Kidney (tissue), 14 donors: ENCODE data around the gene SMYD3. TPM values are rescaled to one million over a fixed set of nuclear protein-coding genes. Genes with fewer than 3 reads are reported as not detected.

ENCODE experiments used
- DNase-seq, 5 donors: peaks; one replicate each; pipeline ENCODE4 v3.0.0-alpha.2; 2013 to 2020
- FAIRE-seq: peaks from 2 replicates; lab custom pipeline; 2012; peaks lifted over from hg19 to GRCh38; lab: Jason Lieb, UNC
- H3K27ac ChIP-seq, 2 donors: one replicate each; pipeline ENCODE4 v1.7.0; 2013; ENCODE audit warnings: low read depth in 2 of 2, low read length in 2 of 2, inconsistent platforms in 1 of 2
- H3K27me3 ChIP-seq: one replicate; pipeline ENCODE4 v1.7.1; 2013; ENCODE audit warnings: low read length, inconsistent platforms; ENCODE audit not compliant: control insufficient read depth, insufficient read depth
- H3K36me3 ChIP-seq, 3 donors: one replicate each; pipeline versions ENCODE4 v1.7.0 to v1.7.1; 2013; ENCODE audit warnings: low read length in 3 of 3, control low read depth in 1 of 3, inconsistent platforms in 1 of 3; ENCODE audit not compliant: insufficient read depth in 3 of 3, control insufficient read depth in 2 of 3
- H3K4me1 ChIP-seq, 3 donors: one replicate each; pipeline versions ENCODE4 v1.7.0 to v1.7.1; 2013; ENCODE audit warnings: low read length in 3 of 3, inconsistent platforms in 1 of 3, low read depth in 1 of 3; ENCODE audit not compliant: control insufficient read depth in 2 of 3, insufficient read depth in 2 of 3
- H3K4me3 ChIP-seq, 3 donors: one replicate each; pipeline versions ENCODE4 v1.7.0 to v1.8.1; 2013; ENCODE audit warnings: low read length in 3 of 3, control low read depth in 1 of 3, inconsistent platforms in 1 of 3
- H3K9ac ChIP-seq, 3 donors: one replicate each; pipeline versions ENCODE4 v1.7.0 to v1.7.1; 2013; ENCODE audit warnings: low read length in 3 of 3, control low read depth in 1 of 3, inconsistent platforms in 1 of 3
- H3K9me3 ChIP-seq, 3 donors: one replicate each; pipeline versions ENCODE4 v1.7.0 to v1.7.1; 2013; ENCODE audit warnings: low read length in 3 of 3, control low read depth in 1 of 3, inconsistent platforms in 1 of 3; ENCODE audit not compliant: control insufficient read depth in 2 of 3, insufficient read depth in 1 of 3
- intact Hi-C: fragments of 100-400 bp; cut with DNase I; formaldehyde crosslinking; loops from one replicate; pipeline ENCODE4 v1.11.1; 2022
- polyA plus RNA-seq: library from polyadenylated mRNA; stranded (reverse); fragments of 350-450 nt; fragmentation: Illumina TruSeq; extraction: RNeasy Lipid Tissue Mini Kit (QIAGEN cat#74804); gene quantifications from one replicate; pipeline ENCODE4 v1.2.3, GENCODE V29; 2014; ENCODE audit warnings: low read depth, low replicate concordance; ENCODE audit not compliant: insufficient read depth
- total RNA-seq: library from RNA; stranded (reverse); fragmentation: NEBNext Ultra II Directional; extraction: Animal tissue kit (Norgen Biotek cat#: 25700); gene quantifications from one replicate; pipeline ENCODE4 v1.2.1, GENCODE V29; 2021
- TF ChIP-seq, protein P1 (sequence below): IDR thresholded peaks from 3 replicates; pipeline ENCODE4 v1.5.1; 2012; ENCODE audit warnings: mild to moderate bottlenecking, moderate library complexity, borderline replicate concordance; ENCODE audit not compliant: insufficient read depth; ENCODE audit errors: extremely low read depth
- donor health status: control.
- donor health status: control.
- donor health status: control.
- donor health status: control.
- donor health status: control.
- donor health status: DM: yes; HTN: yes; CAD: no.
- donor health status: Normal renal cell carcinoma (clear cell type).

The SMYD3 gene
- total and polyA plus RNA-seq, 2 donors from 2014 or later = 23.3 to 23.9 TPM

DNA sequence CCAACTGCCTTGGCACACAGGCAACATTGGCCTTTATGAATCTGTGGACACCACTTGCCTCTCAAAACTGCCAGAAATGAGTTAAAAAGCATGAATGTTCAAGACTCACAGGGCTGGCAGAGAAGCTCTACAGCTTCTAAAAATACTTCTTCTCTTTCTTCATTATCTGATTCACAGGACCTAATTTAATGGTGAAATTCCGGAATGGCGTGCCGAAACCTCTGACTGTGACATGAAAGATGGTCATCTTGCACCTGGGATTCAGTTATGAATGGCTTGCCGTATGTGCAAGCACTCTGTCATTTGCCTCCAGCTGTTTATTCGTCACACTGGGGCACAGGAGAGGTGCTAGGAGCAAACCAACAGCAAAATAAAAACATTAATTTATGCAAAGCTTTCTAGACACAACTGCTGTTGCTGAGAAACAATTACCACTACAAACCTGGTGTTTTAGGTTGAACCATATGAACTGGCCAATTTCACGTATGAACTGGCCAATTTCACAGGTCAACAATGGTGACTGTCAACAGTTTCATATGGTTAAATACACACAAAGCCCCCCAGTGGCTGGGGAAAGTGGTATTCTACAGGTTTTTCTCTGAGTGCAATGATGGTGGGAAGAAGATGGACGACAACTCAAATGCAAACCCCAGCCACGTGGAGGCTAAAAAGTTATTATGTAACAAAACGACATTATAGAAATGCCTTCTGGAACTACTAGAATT is 704.0 kb downstream of the SMYD3 start:
- H3K4me3 ChIP-seq = no peak overlapping the region

DNA sequence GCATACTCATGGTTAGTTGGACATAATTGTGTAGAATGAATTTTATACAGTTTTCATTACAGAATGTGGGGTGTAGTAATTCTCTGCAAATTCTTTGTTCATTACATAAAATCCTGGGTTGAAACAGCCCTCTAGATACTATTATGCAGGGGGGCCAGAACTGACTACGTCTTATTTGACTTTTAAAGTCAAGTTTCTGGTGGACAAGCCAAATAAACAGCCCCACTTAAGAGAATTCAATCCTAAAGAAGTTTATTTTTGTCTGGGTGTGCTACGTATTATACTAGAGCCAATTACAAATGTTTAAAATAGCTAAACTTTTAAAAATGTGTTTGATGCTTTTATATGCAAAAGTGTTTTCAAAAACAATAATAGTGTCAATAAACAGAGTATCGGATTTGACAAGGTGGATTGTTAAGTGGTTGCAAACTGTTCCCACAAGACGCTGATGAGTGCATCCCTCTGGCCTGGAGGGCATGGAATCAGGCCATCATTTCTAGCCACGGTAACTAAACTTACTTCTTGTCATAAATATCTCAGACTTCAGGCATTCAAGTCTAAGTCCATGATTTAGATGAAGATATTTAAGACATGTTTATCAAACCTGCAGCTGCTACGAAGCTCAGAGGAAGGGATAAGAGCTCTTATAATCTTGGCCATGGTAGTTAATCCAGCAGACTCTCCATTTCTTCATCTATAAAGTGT is 706.0 kb downstream of the SMYD3 start:
- Histone ChIP-seq H3K4me1 (no peaks in the 10 kb centered on the region), H3K9me3 (no peaks in the 10 kb centered on the region), H3K4me3 (no peak overlapping the region), H3K9ac (no peak overlapping the region), H3K36me3 (no peaks in the 10 kb centered on the region), H3K27me3 (no peaks in the 10 kb centered on the region), H3K27ac (no peak overlapping the region)
- DNase-seq (no peak), FAIRE-seq (no peak)
- intact Hi-C loops = no loop called here
- TF ChIP-seq, protein P1, sequence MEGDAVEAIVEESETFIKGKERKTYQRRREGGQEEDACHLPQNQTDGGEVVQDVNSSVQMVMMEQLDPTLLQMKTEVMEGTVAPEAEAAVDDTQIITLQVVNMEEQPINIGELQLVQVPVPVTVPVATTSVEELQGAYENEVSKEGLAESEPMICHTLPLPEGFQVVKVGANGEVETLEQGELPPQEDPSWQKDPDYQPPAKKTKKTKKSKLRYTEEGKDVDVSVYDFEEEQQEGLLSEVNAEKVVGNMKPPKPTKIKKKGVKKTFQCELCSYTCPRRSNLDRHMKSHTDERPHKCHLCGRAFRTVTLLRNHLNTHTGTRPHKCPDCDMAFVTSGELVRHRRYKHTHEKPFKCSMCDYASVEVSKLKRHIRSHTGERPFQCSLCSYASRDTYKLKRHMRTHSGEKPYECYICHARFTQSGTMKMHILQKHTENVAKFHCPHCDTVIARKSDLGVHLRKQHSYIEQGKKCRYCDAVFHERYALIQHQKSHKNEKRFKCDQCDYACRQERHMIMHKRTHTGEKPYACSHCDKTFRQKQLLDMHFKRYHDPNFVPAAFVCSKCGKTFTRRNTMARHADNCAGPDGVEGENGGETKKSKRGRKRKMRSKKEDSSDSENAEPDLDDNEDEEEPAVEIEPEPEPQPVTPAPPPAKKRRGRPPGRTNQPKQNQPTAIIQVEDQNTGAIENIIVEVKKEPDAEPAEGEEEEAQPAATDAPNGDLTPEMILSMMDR = no peak

More for the DNA sequence above, 704.0 kb downstream of the SMYD3 start:
- no peaks in the 10 kb centered on the region for H3K9me3 ChIP-seq
- H3K27me3 ChIP-seq = no peaks in the 10 kb centered on the region
- H3K4me1 ChIP-seq = peaks cover 0 to 2% (median 0%) of the 10 kb centered on the region in 3 donors
- no peak overlapping the region for H3K27ac ChIP-seq
- TF ChIP-seq, protein P1 = no peak
- FAIRE-seq (no peak), DNase-seq (no peak)
- intact Hi-C loops = no loop called here
- no peak overlapping the region for H3K9ac ChIP-seq
- H3K36me3 ChIP-seq = no peaks in the 10 kb centered on the region

DNA sequence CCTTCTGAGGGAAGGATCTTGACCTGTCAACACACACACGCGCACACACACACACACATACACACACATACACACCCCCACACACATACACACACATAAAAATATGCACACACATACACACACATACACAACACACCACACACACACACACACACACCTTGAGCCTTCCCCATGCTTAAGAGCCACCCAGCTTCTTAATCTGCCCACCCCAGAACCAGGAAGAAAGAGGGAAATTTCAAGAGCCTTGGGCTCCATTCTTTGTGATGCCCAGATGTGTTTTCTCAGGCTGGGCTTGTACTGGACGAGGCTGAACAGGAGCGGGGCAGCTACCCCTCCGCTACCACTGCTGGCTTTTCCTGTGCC is 708.7 kb downstream of the SMYD3 start:
- Histone ChIP-seq H3K4me1 (no peaks in the 10 kb centered on the region), H3K36me3 (no peaks in the 10 kb centered on the region), H3K9ac (no peak overlapping the region), H3K4me3 (no peak overlapping the region), H3K27ac (no peak overlapping the region), H3K9me3 (no peaks in the 10 kb centered on the region), H3K27me3 (no peaks in the 10 kb centered on the region)
- DNase-seq (no peak), FAIRE-seq (no peak)
- TF ChIP-seq, protein P1 = no peak
- intact Hi-C loops = no loop called here
